ENCODE measurements around the gene TMEM44.
"Not testable (repeated sequence)": the region's sequence is repeated elsewhere in the genome, so short reads cannot be mapped to it uniquely, and the experiment has no call there.

TMEM44 gene

GRCh38 chr3:194608981-194609380 is 24.2 kb downstream of the TMEM44 start:
- DNase-seq: no peak

GRCh38 chr3:194607592-194608389 is 25.4 kb downstream of the TMEM44 start:
- no peak for DNase-seq

- DNase-seq: no peak
Measured at GRCh38 chr3:194606941-194607340, 26.3 kb downstream of the TMEM44 start.

DNA sequence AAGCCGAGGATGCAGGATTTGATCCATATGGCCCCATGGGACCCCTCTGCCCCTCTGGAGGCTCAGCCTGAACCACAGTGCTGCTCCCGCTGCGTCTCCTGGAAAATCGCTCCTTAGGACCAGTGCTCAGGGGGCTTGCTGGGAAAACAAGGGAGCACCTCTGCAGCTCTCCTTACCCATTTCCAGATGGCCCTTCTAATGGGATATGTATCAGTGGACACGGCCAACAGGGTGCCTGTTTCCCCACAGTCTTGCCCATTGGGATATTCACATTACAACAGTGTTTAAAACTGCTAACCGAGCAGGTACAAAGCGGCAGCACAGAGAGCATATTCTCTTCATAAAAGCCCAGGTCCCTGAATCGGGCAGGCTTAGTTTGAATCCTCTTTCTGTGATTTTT is 27.1 kb downstream of the TMEM44 start:
- DNase-seq: no peak

DNA sequence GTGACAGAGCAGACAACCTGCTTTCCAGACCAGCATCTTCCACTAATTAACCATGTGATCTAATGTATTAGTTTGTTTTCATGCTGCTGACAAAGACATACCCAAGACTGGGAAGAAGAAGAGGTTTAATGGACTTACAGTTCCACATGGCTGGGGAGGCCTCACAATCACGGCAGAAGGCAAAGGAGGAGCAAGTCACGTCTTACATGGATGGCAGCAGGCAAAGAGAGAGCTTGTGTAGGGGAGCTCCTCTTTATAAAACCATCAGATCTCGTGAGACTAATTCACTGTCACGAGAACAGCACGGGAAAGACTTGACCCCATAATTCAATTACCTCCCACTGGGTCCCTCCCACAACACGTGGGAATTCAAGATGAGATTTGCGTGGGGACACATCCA is 27.9 kb downstream of the TMEM44 start:
- DNase-seq: not testable (repeated sequence)

GRCh38 chr3:194604837-194605236 is 28.4 kb downstream of the TMEM44 start:
- DNase-seq: no peak

DNA sequence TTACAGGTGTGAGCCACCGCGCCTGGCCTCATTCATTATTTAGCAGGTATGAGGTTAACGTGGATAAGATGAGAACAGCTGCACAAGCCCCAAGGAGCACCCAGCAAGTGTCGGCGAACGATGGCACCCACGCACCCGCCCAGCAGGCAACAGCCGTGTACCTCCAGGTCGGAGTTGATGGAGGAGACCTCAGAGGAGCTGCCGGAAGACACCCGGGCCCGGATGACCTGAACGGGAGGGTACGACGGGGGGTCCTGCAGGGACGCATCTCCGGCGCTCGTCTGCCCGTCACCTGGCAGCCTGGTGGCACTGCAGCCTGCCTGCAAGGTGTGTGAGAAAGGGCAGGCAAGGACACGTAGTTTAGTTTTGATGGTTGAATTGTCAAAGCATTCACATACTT is 29.1 kb downstream of the TMEM44 start:
- DNase-seq: no peak

- DNase-seq: no peak
Measured at GRCh38 chr3:194602669-194603171, 30.5 kb downstream of the TMEM44 start.

DNA sequence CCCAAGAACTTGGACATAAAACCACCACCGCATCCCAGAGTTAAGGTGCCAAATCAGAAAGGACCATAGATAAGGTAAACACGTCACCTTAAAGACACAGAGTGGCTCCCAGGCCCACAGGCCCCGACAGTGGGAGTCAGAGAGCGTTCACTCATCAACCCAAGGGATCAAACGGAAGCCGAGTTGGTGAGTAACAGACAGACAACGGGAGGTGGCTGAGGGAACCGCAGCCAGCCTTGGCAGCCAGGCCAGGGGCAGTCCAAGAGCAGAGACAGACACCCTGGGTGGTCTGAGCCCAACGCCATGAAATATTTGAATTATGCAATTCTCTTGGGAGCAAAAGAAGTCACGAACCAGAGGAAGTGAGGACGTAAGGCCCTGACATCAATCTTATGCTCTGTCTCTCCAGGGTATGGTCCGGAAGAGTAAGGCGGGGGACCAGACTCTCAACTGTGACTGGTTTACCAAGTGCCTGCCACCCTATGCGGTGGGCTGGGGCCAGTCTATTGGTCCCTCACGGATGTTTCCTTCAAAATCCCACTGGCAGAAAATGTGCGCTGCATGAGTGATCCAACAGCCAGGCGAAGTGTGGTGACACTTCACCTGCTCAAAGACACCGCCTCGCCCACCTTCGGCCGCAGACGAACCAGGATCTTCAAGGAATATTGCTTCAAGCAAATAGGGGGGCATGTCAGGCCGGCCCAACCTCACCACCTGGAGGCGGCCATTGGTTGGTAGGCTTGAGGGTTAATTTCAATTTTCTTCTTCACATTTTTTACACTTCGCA is 34.3 kb downstream of the TMEM44 start:
- DNase-seq: no peak

GRCh38 chr3:194596906-194597305 is 36.3 kb downstream of the TMEM44 start:
- DNase-seq: no peak

GRCh38 chr3:194592798-194593752 is 40.1 kb downstream of the TMEM44 start:
- no peak for DNase-seq

DNA sequence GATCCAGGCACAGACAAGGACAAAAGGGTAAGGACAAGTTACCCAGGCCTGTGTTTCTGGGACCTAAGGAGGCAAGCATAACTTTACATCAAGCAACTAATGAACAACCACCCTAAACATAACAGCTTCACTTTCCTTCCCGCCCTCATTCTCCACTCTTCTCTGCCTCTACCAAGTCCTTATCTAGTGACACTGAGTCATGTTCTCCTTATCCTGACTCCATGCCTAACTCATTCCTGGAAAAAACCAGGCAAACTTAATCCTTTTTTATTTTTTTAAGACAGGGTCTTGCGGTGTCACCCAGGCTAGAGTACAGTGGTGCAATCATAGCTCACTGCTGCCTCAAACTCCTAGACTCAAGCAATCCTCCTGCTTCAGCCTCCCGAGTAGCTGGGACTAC is 44.5 kb downstream of the TMEM44 start:
- DNase-seq: no peak

- no peak for DNase-seq
Measured at GRCh38 chr3:194588236-194588635, 45.0 kb downstream of the TMEM44 start.

- DNase-seq: no peak
Measured at GRCh38 chr3:194587438-194587931, 45.7 kb downstream of the TMEM44 start.

- no peak for DNase-seq
Measured at GRCh38 chr3:194586836-194587235, 46.4 kb downstream of the TMEM44 start.

DNA sequence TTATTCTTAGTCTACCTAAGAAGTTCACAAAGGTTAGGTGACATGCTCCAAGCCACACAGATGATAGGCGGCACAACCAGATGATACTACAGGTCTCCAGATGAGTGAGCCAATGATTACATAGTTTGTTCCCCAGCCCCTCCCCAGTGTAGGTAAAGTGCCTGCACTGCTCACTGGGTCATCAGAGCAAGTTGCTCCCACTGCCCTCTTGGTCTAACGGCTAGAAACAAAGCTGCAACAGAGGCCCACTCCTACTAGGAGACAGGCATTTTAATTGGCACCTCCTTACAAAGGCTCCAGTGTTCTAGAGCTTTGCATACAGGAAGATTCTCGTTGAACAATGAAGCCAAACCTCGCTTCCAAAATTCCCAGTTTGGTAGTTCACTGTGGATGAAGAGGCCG is 47.3 kb downstream of the TMEM44 start:
- DNase-seq: no peak

- DNase-seq: peak; percentile 27
Measured at GRCh38 chr3:194584866-194585265, 48.4 kb downstream of the TMEM44 start.

- DNase-seq: no peak
Measured at GRCh38 chr3:194584320-194584776, 48.9 kb downstream of the TMEM44 start.

- DNase-seq: no peak
Measured at GRCh38 chr3:194582196-194582905, 50.9 kb downstream of the TMEM44 start.

DNA sequence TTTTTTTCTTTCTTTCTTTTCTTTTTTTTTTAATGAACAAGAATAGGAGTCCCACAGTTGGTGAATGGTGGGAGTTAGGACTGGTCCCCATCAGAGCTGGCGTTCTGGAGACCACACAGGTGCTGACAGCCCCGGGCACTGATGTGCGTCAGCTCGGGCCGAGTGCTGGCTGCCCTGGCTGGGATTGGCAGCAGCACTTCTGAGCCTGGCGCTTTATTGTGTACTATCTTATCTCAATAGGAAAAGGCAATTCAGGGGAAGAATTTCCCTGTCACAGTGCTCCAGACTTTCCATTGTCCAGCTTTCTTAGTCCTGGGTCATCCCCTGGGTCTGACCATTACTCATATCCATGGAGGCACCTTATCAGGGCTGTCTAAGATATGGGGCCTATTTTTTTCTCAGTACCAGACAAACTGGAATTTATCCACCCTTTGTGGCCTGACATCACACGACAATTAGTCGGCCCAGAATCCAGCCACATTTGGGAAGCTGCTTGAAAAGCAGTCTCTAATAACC is 54.1 kb downstream of the TMEM44 start:
- DNase-seq: no peak

Measured in stimulated activated CD4-positive, alpha-beta T cell treated with anti-CD3 and anti-CD28 coated beads, Interleukin-4, amount 100 ng/mL, for 24 hours (primary cell).